Stimulated activated CD4-positive, alpha-beta T cell treated with anti-CD3 and anti-CD28 coated beads, Interleukin-2, amount 100 ng/mL, for 24 hours (primary cell): ENCODE data around the gene CTXN1.
"Not testable (repeated sequence)": the region's sequence is repeated elsewhere in the genome, so short reads cannot be mapped to it uniquely, and the experiment has no call there.

Experiments used
- DNase-seq, 2 donors: peaks; one replicate each; pipeline ENCODE4 v3.0.0-alpha.2; 2020

The CTXN1 gene

GRCh38 chr19:7924651-7925170 is 1.2 kb downstream of the CTXN1 start:
- no peak for DNase-seq

- DNase-seq = no peak
Measured at GRCh38 chr19:7924241-7924640, 1.7 kb downstream of the CTXN1 start.

GRCh38 chr19:7923295-7924191 is 2.4 kb downstream of the CTXN1 start:
- DNase-seq = no peak

GRCh38 chr19:7922836-7923195 is 3.1 kb downstream of the CTXN1 start:
- no peak for DNase-seq

- DNase-seq = no peak
Measured at GRCh38 chr19:7921967-7922835, 3.7 kb downstream of the CTXN1 start.

- no peak for DNase-seq
Measured at GRCh38 chr19:7921302-7921966, 4.5 kb downstream of the CTXN1 start.

- peak; percentile 99 to 100 for DNase-seq
Measured at GRCh38 chr19:7920519-7921301, 5.2 kb downstream of the CTXN1 start.

GRCh38 chr19:7919610-7920518 is 6.1 kb downstream of the CTXN1 start, which contains the start of gene SNAPC2:
SNAPC2 (plus strand) TSS chr19:7920338; CDS start chr19:7920367, 29 bp downstream.
- peak; percentile 96 to 98 for DNase-seq

GRCh38 chr19:7918615-7919421 is 7.1 kb downstream of the CTXN1 start:
- DNase-seq = no peak

- DNase-seq = not testable (repeated sequence)
Measured at GRCh38 chr19:7918062-7918614, 7.8 kb downstream of the CTXN1 start.

GRCh38 chr19:7917267-7918061 is 8.5 kb downstream of the CTXN1 start:
- DNase-seq = peak; percentile 64 to 70

- DNase-seq = no peak
Measured at GRCh38 chr19:7916955-7917266, 9.0 kb downstream of the CTXN1 start.

GRCh38 chr19:7916103-7916954 is 9.6 kb downstream of the CTXN1 start:
- peak; percentile 60 to 70 for DNase-seq

- no peak for DNase-seq
Measured at GRCh38 chr19:7915250-7916102, 10.5 kb downstream of the CTXN1 start.

- no peak for DNase-seq
Measured at GRCh38 chr19:7914598-7915045, 11.3 kb downstream of the CTXN1 start, which contains the start of gene TGFBR3L. TGFBR3L (plus strand) TSS chr19:7914830.

GRCh38 chr19:7914099-7914498 is 11.8 kb downstream of the CTXN1 start:
- DNase-seq = no peak

- no peak for DNase-seq
Measured at GRCh38 chr19:7913652-7914051, 12.3 kb downstream of the CTXN1 start.
